ENCODE data around the gene TOMM70.
"Not testable (repeated sequence)": the region's sequence is repeated elsewhere in the genome, so short reads cannot be mapped to it uniquely, and the experiment has no call there.

Gene TOMM70

DNA sequence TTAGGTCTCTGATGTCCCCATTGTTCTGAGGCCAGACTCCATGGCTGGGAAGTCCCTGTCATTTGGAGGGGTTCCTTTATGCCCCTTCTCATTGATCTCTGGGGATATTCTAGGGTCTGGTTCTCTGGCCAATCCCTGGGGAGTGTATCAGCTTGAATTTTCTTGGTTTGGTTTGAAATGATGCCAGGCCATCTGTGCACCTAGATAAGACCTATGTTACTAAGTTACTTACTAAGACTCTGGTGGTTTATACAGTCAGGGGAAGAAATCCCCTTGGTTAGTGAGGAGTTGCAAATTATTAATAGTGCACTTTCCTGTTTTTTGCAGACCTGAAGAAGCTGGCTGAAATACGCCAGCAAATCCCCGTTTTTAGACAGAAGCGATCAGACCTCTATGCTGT, 46.0 kb downstream of the TOMM70 start:
- Histone ChIP-seq H3K9me3 (replicated peaks; ENCODE audit: insufficient read depth, low read length) (no peaks in the 10 kb centered on the region), H3K4me1 (ENCODE audit: low read length) (no peaks in the 10 kb centered on the region), H3K9ac (ENCODE audit: low read length) (no peak overlapping the region), H3K27me3 (replicated peaks; ENCODE audit: insufficient read depth, low read length) (no peaks in the 10 kb centered on the region), H3K36me3 (replicated peaks; ENCODE audit: insufficient read depth, low read length) (no peaks in the 10 kb centered on the region; the same call in 1 of the 2 replicates), H3K79me2 (ENCODE audit: low read length) (no peaks in the 10 kb centered on the region), H2AFZ (ENCODE audit: low read length) (no peak overlapping the region), H3K4me2 (ENCODE audit: low read depth, low read length) (no peak overlapping the region), H3K9me2 (replicated peaks; ENCODE audit: insufficient read depth, low read length) (no peaks in the 10 kb centered on the region), H4K20me1 (ENCODE audit: insufficient read depth, low read length) (no peaks in the 10 kb centered on the region), H3K4me3 (ENCODE audit: low read length) (no peak overlapping the region), H3K27ac (ENCODE audit: low read length) (no peak overlapping the region), H3F3A (ENCODE audit: insufficient read depth, low read length) (no peaks in the 10 kb centered on the region)
- no peak for DNase-seq
- no peak for TF ChIP-seq EZH2phosphoT487 (IDR thresholded peaks at IDR 0.05; ENCODE audit: low read length)
- TF ChIP-seq EZH2 (optimal IDR thresholded peaks at IDR 0.05; ENCODE audit: low read depth, low read length) = no peak
- TF ChIP-seq, protein P1, sequence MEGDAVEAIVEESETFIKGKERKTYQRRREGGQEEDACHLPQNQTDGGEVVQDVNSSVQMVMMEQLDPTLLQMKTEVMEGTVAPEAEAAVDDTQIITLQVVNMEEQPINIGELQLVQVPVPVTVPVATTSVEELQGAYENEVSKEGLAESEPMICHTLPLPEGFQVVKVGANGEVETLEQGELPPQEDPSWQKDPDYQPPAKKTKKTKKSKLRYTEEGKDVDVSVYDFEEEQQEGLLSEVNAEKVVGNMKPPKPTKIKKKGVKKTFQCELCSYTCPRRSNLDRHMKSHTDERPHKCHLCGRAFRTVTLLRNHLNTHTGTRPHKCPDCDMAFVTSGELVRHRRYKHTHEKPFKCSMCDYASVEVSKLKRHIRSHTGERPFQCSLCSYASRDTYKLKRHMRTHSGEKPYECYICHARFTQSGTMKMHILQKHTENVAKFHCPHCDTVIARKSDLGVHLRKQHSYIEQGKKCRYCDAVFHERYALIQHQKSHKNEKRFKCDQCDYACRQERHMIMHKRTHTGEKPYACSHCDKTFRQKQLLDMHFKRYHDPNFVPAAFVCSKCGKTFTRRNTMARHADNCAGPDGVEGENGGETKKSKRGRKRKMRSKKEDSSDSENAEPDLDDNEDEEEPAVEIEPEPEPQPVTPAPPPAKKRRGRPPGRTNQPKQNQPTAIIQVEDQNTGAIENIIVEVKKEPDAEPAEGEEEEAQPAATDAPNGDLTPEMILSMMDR (IDR thresholded peaks at IDR 0.05; ENCODE audit: low read length) = no peak

DNA sequence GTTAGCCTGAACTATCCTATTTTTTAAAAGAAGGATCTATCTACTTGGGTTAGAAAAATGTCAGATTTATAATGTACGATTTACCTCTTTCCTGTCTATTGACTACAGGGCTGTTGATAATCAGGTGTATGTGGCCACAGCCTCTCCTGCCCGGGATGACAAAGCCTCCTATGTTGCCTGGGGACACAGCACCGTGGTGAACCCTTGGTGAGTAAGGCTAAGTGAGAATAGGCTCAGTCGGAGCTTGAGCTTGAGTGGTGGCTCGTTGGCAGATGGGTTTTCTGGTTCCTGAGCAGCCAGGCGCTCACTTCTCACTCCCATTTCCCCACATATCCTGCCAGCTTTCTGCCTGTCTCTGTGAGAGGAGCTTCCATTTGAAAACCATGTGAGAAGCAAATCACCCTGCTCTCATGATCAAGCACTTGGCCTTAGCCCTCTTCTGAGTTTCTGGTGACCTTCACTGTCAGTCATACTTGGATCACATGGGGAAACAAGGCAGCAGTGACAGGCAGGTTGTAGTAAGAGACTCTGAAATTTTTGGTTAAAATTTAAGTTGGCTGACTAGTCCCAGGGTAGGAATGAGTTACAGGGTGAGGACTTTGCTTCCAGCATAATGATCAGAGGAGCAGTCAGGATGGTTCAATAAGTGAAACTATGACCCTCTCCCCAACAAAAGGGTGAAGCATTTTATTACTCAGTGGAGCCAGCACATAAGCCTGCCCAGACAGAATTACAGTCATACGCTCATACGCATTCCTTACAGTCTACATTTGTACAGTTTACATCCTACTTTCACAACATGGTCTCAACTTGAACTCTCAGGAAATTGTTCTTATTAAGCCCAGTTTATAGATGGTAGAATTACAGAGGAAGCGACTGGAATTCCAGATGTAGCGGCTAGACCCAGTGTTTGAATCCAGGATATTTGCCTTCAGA, 48.3 kb downstream of the TOMM70 start:
- Histone ChIP-seq H3K36me3 (replicated peaks; ENCODE audit: insufficient read depth, low read length) (no peaks in the 10 kb centered on the region; the same call in 1 of the 2 replicates), H3K27me3 (replicated peaks; ENCODE audit: insufficient read depth, low read length) (no peaks in the 10 kb centered on the region), H2AFZ (ENCODE audit: low read length) (no peak overlapping the region), H3K4me2 (ENCODE audit: low read depth, low read length) (no peak overlapping the region), H3K4me3 (ENCODE audit: low read length) (no peak overlapping the region), H3K9ac (ENCODE audit: low read length) (no peak overlapping the region), H3K9me2 (replicated peaks; ENCODE audit: insufficient read depth, low read length) (no peaks in the 10 kb centered on the region), H3K9me3 (replicated peaks; ENCODE audit: insufficient read depth, low read length) (no peaks in the 10 kb centered on the region), H3K79me2 (ENCODE audit: low read length) (no peaks in the 10 kb centered on the region), H3K27ac (ENCODE audit: low read length) (no peak overlapping the region), H3F3A (ENCODE audit: insufficient read depth, low read length) (no peaks in the 10 kb centered on the region), H3K4me1 (ENCODE audit: low read length) (no peaks in the 10 kb centered on the region), H4K20me1 (ENCODE audit: insufficient read depth, low read length) (no peaks in the 10 kb centered on the region)
- TF ChIP-seq EZH2 (optimal IDR thresholded peaks at IDR 0.05; ENCODE audit: low read depth, low read length) = no peak
- DNase-seq = no peak

GRCh38 chr3:100351770-100352169, 49.1 kb downstream of the TOMM70 start:
- H3F3A ChIP-seq (ENCODE audit: insufficient read depth, low read length); H4K20me1 ChIP-seq (ENCODE audit: insufficient read depth, low read length); H3K9ac ChIP-seq (ENCODE audit: low read length); H3K79me2 ChIP-seq (ENCODE audit: low read length); H2AFZ ChIP-seq (ENCODE audit: low read length); H3K9me2 ChIP-seq (replicated peaks; ENCODE audit: insufficient read depth, low read length); H3K4me3 ChIP-seq (ENCODE audit: low read length); DNase-seq; H3K4me1 ChIP-seq (ENCODE audit: low read length); H3K27ac ChIP-seq (ENCODE audit: low read length); H3K36me3 ChIP-seq (replicated peaks; ENCODE audit: insufficient read depth, low read length); H3K4me2 ChIP-seq (ENCODE audit: low read depth, low read length); H3K9me3 ChIP-seq (replicated peaks; ENCODE audit: insufficient read depth, low read length); H3K27me3 ChIP-seq (replicated peaks; ENCODE audit: insufficient read depth, low read length): not testable (repeated sequence)

GRCh38 chr3:100348727-100349126, 52.2 kb downstream of the TOMM70 start:
- Histone ChIP-seq H3K27me3 (replicated peaks; ENCODE audit: insufficient read depth, low read length) (no peaks in the 10 kb centered on the region), H3K36me3 (replicated peaks; ENCODE audit: insufficient read depth, low read length) (no peaks in the 10 kb centered on the region; the same call in 1 of the 2 replicates), H3K4me2 (ENCODE audit: low read depth, low read length) (no peak overlapping the region), H3K9me3 (replicated peaks; ENCODE audit: insufficient read depth, low read length) (no peaks in the 10 kb centered on the region), H3K4me1 (ENCODE audit: low read length) (no peaks in the 10 kb centered on the region), H3K9ac (ENCODE audit: low read length) (no peak overlapping the region), H3K27ac (ENCODE audit: low read length) (no peak overlapping the region), H3F3A (ENCODE audit: insufficient read depth, low read length) (no peaks in the 10 kb centered on the region), H3K79me2 (ENCODE audit: low read length) (no peaks in the 10 kb centered on the region), H3K9me2 (replicated peaks; ENCODE audit: insufficient read depth, low read length) (no peaks in the 10 kb centered on the region), H3K4me3 (ENCODE audit: low read length) (no peak overlapping the region), H2AFZ (ENCODE audit: low read length) (no peak overlapping the region), H4K20me1 (ENCODE audit: insufficient read depth, low read length) (no peaks in the 10 kb centered on the region)
- TF ChIP-seq, protein P1 (IDR thresholded peaks at IDR 0.05; ENCODE audit: low read length) = no peak
- TF ChIP-seq EZH2phosphoT487 (IDR thresholded peaks at IDR 0.05; ENCODE audit: low read length) (no peak), EZH2 (optimal IDR thresholded peaks at IDR 0.05; ENCODE audit: low read depth, low read length) (no peak)
- no peak for DNase-seq
